HepG2 (cell line): ENCODE measurements around the gene TBC1D24. TPM values are rescaled to one million over a fixed set of nuclear protein-coding genes. Genes with fewer than 3 reads are reported as not detected.
A peak's percentile ranks its signal among the peaks of the same experiment; 100 is the strongest.

ENCODE experiments used
- EED ChIP-seq: sonication (generic); formaldehyde crosslinking; IDR thresholded peaks from 2 replicates; pipeline ENCODE4 v1.5.0; 2020; ENCODE audit warnings: mild to moderate bottlenecking, missing genetic modification reagents
- ISL2 ChIP-seq: sonication (generic); formaldehyde crosslinking; IDR thresholded peaks from 2 replicates; pipeline ENCODE4 v1.5.0; 2020; ENCODE audit warnings: missing genetic modification reagents
- KLF15 ChIP-seq: sonication (generic); formaldehyde crosslinking; IDR thresholded peaks from 2 replicates; pipeline ENCODE4 v1.8.1; 2023; ENCODE audit warnings: borderline replicate concordance, mild to moderate bottlenecking, inconsistent platforms, missing genetic modification reagents, mixed read lengths
- PAX8 ChIP-seq: sonication (generic); formaldehyde crosslinking; IDR thresholded peaks from 2 replicates; pipeline ENCODE4 v1.8.0; 2022; ENCODE audit warnings: mild to moderate bottlenecking, missing genetic modification reagents, borderline replicate concordance
- PHF20 ChIP-seq: sonication (generic); formaldehyde crosslinking; IDR thresholded peaks from 2 replicates; pipeline ENCODE4 v1.5.0; 2020; ENCODE audit warnings: mild to moderate bottlenecking, missing genetic modification reagents
- RAD21 ChIP-seq: fragments of 450-650 bp; formaldehyde crosslinking; IDR thresholded peaks from 2 replicates; pipeline ENCODE4 v1.5.0; 2020; ENCODE audit warnings: mild to moderate bottlenecking
- RARA ChIP-seq: IDR thresholded peaks from 2 replicates; pipeline ENCODE4 v1.6.1; 2016; ENCODE audit warnings: missing genetic modification reagents, missing compliant biosample characterization
- SCMH1 ChIP-seq: sonication (generic); formaldehyde crosslinking; IDR thresholded peaks from 2 replicates; pipeline ENCODE4 v1.9.0; 2021; ENCODE audit warnings: missing genetic modification reagents, mild to moderate bottlenecking, borderline replicate concordance
- TBL1XR1 ChIP-seq: fragments of 150-350 bp; IDR thresholded peaks from 2 replicates; pipeline ENCODE4 v1.6.1; 2014; ENCODE audit warnings: borderline replicate concordance, low read length; ENCODE audit not compliant: partially characterized antibody
- ZNF251 ChIP-seq: sonication (generic); formaldehyde crosslinking; IDR thresholded peaks from 2 replicates; pipeline ENCODE4 v1.9.0; 2021; ENCODE audit warnings: mild to moderate bottlenecking, missing genetic modification reagents
- ZNF260 ChIP-seq: sonication (generic); formaldehyde crosslinking; IDR thresholded peaks from 2 replicates; pipeline ENCODE4 v1.4.0; 2020; ENCODE audit warnings: missing genetic modification reagents, low read depth, mild to moderate bottlenecking, borderline replicate concordance
- ZNF720 ChIP-seq: sonication (generic); formaldehyde crosslinking; IDR thresholded peaks from 2 replicates; pipeline ENCODE4 v1.4.0; 2020; ENCODE audit warnings: missing genetic modification reagents
- ZNF781 ChIP-seq: sonication (generic); formaldehyde crosslinking; IDR thresholded peaks from 2 replicates; pipeline ENCODE4 v1.5.1; 2020; ENCODE audit warnings: borderline replicate concordance, mild to moderate bottlenecking, missing genetic modification reagents; ENCODE audit errors: not compliant biosample characterization
- polyA plus RNA-seq, 8 experiments: library from polyadenylated mRNA; depleted of rRNA in 3 of 8; stranded (reverse) in 7 of 8; unstranded in 1 of 8; fragments of >200 nt; fragmentation: Illumina TruSeq in 4 of 8; extraction: Trizol in 4 of 8; gene quantifications; 2 replicates each; pipeline versions ENCODE4 v1.2.1 to v1.2.3, GENCODE V29; 2011 to 2016; ENCODE audit warnings: low read depth in 4 of 8, missing spikeins in 1 of 8, mixed read lengths in 1 of 8; ENCODE audit not compliant: insufficient read depth in 1 of 8
- total RNA-seq, 5 experiments: library from RNA; depleted of rRNA; stranded (reverse); fragments of >200 nt; fragmentation: Illumina TruSeq; extraction: Trizol; gene quantifications; 2 replicates each; pipeline ENCODE4 v1.2.3, GENCODE V29; 2016; ENCODE audit warnings: low read depth in 1 of 5
- TF ChIP-seq, protein P1 (sequence below): sonication (generic); formaldehyde crosslinking; IDR thresholded peaks from 2 replicates; pipeline ENCODE4 v1.4.0; 2020; ENCODE audit warnings: low read depth, missing genetic modification reagents
- TF ChIP-seq, protein P2 (sequence below): sonication (generic); formaldehyde crosslinking; conservative IDR thresholded peaks from 2 replicates; pipeline ENCODE4 v1.8.0; 2022; ENCODE audit warnings: mild to moderate bottlenecking, moderate library complexity, missing genetic modification reagents
- TF ChIP-seq, protein P3 (sequence below): sonication (generic); formaldehyde crosslinking; conservative IDR thresholded peaks from 2 replicates; pipeline ENCODE4 v1.8.1; 2023; ENCODE audit warnings: missing genetic modification reagents
- TF ChIP-seq, protein P4 (sequence below): sonication (generic); formaldehyde crosslinking; IDR thresholded peaks from 2 replicates; pipeline ENCODE4 v1.5.1; 2020; ENCODE audit warnings: mild to moderate bottlenecking, missing genetic modification reagents, moderate library complexity
- TF ChIP-seq, protein P5 (sequence below): IDR thresholded peaks from 2 replicates; pipeline ENCODE4 v1.6.1; 2016; ENCODE audit warnings: missing compliant biosample characterization, missing genetic modification reagents, borderline replicate concordance

TBC1D24 gene
- total and polyA plus RNA-seq, 2 of the 13 experiments (the other 11 are each of a cell fraction or from before 2014, with no cell fraction given), result 7.7 to 13.7 TPM

DNA sequence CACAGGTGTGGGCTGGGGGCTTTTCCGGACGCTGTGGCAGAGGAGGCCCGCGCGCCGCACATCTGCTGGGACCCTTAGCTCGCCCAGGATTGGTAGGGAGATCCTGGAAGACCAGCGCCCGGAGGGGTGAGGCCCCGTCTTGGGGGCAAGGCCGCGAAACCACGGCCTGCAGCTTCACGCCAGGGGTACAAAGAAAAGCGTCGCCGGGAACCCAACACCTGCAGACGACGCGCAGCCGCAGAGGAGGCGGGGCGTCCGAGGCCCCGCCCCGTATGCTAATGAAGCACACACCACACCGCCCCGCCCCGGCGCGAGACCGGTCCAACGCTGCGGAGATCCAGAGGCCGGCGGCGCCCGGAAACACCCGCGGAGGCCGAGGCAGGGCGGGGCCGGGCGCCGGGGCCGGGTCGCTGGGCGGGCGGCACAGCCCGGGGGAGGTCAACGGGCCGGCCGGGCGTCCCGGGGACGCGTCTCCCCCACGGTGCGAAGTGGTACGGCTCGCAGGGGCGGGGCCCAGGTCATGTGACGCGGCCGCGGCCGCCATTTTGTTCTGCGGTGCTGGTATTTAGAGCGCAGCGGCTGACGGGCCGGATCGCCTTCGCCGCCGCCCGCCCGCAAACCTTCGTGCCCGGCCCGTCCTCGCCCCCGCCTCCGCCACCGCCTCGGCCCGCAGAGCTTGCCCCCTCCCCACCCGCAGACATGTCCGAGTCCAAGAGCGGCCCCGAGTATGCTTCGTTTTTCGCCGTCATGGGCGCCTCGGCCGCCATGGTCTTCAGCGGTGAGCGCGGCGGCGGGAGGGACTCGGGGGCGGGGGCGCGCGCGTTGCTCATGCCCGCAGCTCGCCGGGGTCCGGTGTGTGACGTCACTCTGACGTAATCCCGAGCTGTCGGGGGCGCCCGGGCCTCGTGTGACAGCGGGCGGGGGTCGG lies 38.7 kb downstream of the TBC1D24 start, which contains the start of gene ATP6V0C (continued):
- TF ChIP-seq, protein P1, sequence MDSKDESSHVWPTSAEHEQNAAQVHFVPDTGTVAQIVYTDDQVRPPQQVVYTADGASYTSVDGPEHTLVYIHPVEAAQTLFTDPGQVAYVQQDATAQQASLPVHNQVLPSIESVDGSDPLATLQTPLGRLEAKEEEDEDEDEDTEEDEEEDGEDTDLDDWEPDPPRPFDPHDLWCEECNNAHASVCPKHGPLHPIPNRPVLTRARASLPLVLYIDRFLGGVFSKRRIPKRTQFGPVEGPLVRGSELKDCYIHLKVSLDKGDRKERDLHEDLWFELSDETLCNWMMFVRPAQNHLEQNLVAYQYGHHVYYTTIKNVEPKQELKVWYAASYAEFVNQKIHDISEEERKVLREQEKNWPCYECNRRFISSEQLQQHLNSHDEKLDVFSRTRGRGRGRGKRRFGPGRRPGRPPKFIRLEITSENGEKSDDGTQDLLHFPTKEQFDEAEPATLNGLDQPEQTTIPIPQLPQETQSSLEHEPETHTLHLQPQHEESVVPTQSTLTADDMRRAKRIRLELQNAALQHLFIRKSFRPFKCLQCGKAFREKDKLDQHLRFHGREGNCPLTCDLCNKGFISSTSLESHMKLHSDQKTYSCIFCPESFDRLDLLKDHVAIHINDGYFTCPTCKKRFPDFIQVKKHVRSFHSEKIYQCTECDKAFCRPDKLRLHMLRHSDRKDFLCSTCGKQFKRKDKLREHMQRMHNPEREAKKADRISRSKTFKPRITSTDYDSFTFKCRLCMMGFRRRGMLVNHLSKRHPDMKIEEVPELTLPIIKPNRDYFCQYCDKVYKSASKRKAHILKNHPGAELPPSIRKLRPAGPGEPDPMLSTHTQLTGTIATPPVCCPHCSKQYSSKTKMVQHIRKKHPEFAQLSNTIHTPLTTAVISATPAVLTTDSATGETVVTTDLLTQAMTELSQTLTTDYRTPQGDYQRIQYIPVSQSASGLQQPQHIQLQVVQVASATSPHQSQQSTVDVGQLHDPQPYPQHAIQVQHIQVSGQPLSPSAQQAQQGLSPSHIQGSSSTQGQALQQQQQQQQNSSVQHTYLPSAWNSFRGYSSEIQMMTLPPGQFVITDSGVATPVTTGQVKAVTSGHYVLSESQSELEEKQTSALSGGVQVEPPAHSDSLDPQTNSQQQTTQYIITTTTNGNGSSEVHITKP (CRISPR knock-in tag), result peak; percentile 98
- TF ChIP-seq, protein P2, sequence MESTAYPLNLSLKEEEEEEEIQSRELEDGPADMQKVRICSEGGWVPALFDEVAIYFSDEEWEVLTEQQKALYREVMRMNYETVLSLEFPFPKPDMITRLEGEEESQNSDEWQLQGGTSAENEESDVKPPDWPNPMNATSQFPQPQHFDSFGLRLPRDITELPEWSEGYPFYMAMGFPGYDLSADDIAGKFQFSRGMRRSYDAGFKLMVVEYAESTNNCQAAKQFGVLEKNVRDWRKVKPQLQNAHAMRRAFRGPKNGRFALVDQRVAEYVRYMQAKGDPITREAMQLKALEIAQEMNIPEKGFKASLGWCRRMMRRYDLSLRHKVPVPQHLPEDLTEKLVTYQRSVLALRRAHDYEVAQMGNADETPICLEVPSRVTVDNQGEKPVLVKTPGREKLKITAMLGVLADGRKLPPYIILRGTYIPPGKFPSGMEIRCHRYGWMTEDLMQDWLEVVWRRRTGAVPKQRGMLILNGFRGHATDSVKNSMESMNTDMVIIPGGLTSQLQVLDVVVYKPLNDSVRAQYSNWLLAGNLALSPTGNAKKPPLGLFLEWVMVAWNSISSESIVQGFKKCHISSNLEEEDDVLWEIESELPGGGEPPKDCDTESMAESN (CRISPR knock-in tag), result 0 out of 2 replicates have a peak, but pooled peaks have one; percentile 7
- TF ChIP-seq PAX8 (CRISPR knock-in tag) (no peak), TBL1XR1 (no peak), PHF20 (CRISPR knock-in tag) (peak; percentile 83), SCMH1 (no peak), ISL2 (CRISPR knock-in tag) (no peak; the same call in 1 of the 2 replicates), KLF15 (CRISPR knock-in tag) (no peak), EED (CRISPR knock-in tag) (peak; percentile 55; the same call in 1 of the 2 replicates), RARA (CRISPR knock-in tag) (peak; percentile 19; the same call in 1 of the 2 replicates), ZNF720 (CRISPR knock-in tag) (no peak), ZNF781 (no peak), ZNF251 (CRISPR knock-in tag) (no peak), RAD21 (CRISPR knock-in tag) (no peak), ZNF260 (no peak)
- TF ChIP-seq, protein P3, sequence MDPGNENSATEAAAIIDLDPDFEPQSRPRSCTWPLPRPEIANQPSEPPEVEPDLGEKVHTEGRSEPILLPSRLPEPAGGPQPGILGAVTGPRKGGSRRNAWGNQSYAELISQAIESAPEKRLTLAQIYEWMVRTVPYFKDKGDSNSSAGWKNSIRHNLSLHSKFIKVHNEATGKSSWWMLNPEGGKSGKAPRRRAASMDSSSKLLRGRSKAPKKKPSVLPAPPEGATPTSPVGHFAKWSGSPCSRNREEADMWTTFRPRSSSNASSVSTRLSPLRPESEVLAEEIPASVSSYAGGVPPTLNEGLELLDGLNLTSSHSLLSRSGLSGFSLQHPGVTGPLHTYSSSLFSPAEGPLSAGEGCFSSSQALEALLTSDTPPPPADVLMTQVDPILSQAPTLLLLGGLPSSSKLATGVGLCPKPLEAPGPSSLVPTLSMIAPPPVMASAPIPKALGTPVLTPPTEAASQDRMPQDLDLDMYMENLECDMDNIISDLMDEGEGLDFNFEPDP, result no peak
- TF ChIP-seq, protein P4, sequence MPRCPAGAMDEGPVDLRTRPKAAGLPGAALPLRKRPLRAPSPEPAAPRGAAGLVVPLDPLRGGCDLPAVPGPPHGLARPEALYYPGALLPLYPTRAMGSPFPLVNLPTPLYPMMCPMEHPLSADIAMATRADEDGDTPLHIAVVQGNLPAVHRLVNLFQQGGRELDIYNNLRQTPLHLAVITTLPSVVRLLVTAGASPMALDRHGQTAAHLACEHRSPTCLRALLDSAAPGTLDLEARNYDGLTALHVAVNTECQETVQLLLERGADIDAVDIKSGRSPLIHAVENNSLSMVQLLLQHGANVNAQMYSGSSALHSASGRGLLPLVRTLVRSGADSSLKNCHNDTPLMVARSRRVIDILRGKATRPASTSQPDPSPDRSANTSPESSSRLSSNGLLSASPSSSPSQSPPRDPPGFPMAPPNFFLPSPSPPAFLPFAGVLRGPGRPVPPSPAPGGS, result no peak
- TF ChIP-seq, protein P5, sequence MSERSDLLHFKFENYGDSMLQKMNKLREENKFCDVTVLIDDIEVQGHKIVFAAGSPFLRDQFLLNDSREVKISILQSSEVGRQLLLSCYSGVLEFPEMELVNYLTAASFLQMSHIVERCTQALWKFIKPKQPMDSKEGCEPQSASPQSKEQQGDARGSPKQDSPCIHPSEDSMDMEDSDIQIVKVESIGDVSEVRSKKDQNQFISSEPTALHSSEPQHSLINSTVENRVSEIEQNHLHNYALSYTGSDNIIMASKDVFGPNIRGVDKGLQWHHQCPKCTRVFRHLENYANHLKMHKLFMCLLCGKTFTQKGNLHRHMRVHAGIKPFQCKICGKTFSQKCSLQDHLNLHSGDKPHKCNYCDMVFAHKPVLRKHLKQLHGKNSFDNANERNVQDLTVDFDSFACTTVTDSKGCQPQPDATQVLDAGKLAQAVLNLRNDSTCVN, result no peak
